GM23248 (cell line): ENCODE data around the gene COL3A1. TPM values are rescaled to one million over a fixed set of nuclear protein-coding genes. Genes with fewer than 3 reads are reported as not detected.

Source experiments
- DNase-seq: peaks from one replicate; pipeline ENCODE4 v3.0.0-alpha.2; 2015
- H2AFZ ChIP-seq: fragments of 200-600 bp; sonication (generic); 2 replicates; pipeline ENCODE4 v1.6.1; 2016; ENCODE audit warnings: antibody characterized with exemption
- H3F3A ChIP-seq: fragments of 200-600 bp; sonication (generic); 2 replicates; pipeline ENCODE4 v1.6.1; 2016; ENCODE audit warnings: mild to moderate bottlenecking, antibody characterized with exemption, mixed run types; ENCODE audit not compliant: insufficient read depth
- H3K27ac ChIP-seq: fragments of 200-600 bp; sonication (generic); 2 replicates; pipeline ENCODE4 v1.5.1; 2016; ENCODE audit warnings: mild to moderate bottlenecking
- H3K27me3 ChIP-seq: fragments of 200-600 bp; sonication (generic); replicated peaks from 2 replicates; pipeline ENCODE4 v1.6.1; 2016; ENCODE audit warnings: mild to moderate bottlenecking; ENCODE audit not compliant: insufficient read depth
- H3K36me3 ChIP-seq: fragments of 200-600 bp; sonication (generic); 2 replicates; pipeline ENCODE4 v1.6.1; 2016; ENCODE audit warnings: low read depth, mild to moderate bottlenecking
- H3K4me1 ChIP-seq: fragments of 200-600 bp; sonication (generic); 2 replicates; pipeline ENCODE4 v1.6.1; 2016; ENCODE audit warnings: mild to moderate bottlenecking; ENCODE audit not compliant: insufficient read depth
- H3K4me2 ChIP-seq: fragments of 200-600 bp; sonication (generic); one replicate; pipeline ENCODE4 v1.6.1; 2016; ENCODE audit warnings: mild to moderate bottlenecking; ENCODE audit not compliant: unreplicated experiment
- H3K4me3 ChIP-seq: fragments of 200-600 bp; sonication (generic); 2 replicates; pipeline ENCODE4 v1.5.1; 2016; ENCODE audit warnings: mild to moderate bottlenecking
- H3K79me2 ChIP-seq: fragments of 200-600 bp; sonication (generic); 2 replicates; pipeline ENCODE4 v1.6.1; 2016; ENCODE audit warnings: mild to moderate bottlenecking; ENCODE audit not compliant: insufficient read depth
- H3K9ac ChIP-seq: fragments of 200-600 bp; sonication (generic); 2 replicates; pipeline ENCODE4 v1.6.1; 2016; ENCODE audit warnings: mild to moderate bottlenecking
- H3K9me2 ChIP-seq: fragments of 200-600 bp; sonication (generic); 2 replicates; pipeline ENCODE4 v1.6.1; 2016; ENCODE audit warnings: mixed run types, mild to moderate bottlenecking, moderate library complexity; ENCODE audit not compliant: insufficient read depth
- H3K9me3 ChIP-seq: fragments of 200-600 bp; sonication (generic); one replicate; pipeline ENCODE4 v1.6.1; 2017; ENCODE audit warnings: low read depth
- H4K20me1 ChIP-seq: fragments of 200-600 bp; sonication (generic); 2 replicates; pipeline ENCODE4 v1.6.0; 2016; ENCODE audit not compliant: insufficient read depth
- EZH2 ChIP-seq: fragments of 200-600 bp; sonication (generic); IDR thresholded peaks from 2 replicates; pipeline ENCODE4 v1.6.1; 2018; ENCODE audit warnings: antibody characterized with exemption, mild to moderate bottlenecking; ENCODE audit not compliant: insufficient read depth, poor library complexity, severe bottlenecking
- EZH2phosphoT487 ChIP-seq: fragments of 200-600 bp; sonication (generic); IDR thresholded peaks from 2 replicates; pipeline ENCODE4 v1.6.1; 2018; ENCODE audit warnings: antibody characterized with exemption, moderate library complexity, mild to moderate bottlenecking, low read depth; ENCODE audit not compliant: insufficient read depth
- WGBS, 2 experiments: methylation state at CpG; one replicate each; pipeline ENCODE4 v1.1.6; 2015 to 2017; ENCODE audit warnings: low lambda C conversion rate in 2 of 2, low coverage in 1 of 2; ENCODE audit errors: missing lambda C conversion rate in 2 of 2; 5-methylcytosine and 5-hydroxymethylcytosine counted together
- in situ Hi-C: fragments of 300-500 bp; cut with MboI; formaldehyde crosslinking; loops from 2 replicates; pipeline ENCODE4 v1.15.0; 2020
- polyA plus RNA-seq: library from polyadenylated mRNA; unstranded; fragments of >200 nt; fragmentation: Nextera tagmentation; extraction: Ambion mirVana; gene quantifications from 2 replicates; pipeline ENCODE4 v1.2.1, GENCODE V29; 2016
- total RNA-seq: library from RNA; depleted of rRNA; stranded (reverse); fragments of >200 nt; shearing (Covaris generic); gene quantifications from 2 replicates; pipeline ENCODE4 v1.2.3, GENCODE V29; 2014

Gene COL3A1
- total and polyA plus RNA-seq, 2 experiments from 2014 or later: 977 to 2,153 TPM

DNA sequence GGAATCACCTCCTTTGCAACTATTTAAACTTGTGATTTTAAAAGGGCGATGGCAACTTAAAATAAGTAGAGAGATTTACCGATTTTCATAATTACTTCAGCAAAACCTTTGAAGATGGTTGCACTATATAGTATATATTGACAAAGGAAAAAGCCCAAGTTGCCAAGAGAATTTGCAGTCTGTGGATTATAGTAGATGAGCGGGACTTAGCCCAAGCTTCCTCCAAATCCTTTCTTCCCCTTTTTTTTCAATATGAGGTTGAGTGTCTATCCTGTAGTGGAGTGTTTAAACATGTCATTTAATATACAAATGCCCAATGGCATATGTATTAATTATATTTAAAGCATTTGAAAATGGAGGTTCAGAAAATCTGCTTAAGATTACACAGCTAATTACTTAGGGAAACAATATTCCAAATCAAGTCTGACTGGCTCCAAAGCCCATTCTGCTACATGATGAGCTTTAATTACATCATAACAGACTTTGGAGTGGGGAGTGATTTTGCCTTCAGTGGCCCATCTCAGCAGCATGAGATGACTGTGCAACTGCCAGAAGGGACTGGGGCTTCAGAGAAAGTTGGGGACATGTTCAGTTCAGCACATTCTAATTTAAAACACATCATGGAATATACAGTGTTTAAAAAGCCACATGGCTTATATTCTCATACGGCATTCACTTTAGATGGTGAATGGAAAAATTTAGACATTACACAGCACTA lies 73.2 kb downstream of the COL3A1 start:
- Histone ChIP-seq H3K4me3 (no peak overlapping the region), H3K79me2 (peaks cover 7% of the 10 kb centered on the region; the same call in 1 of the 2 replicates), H3K27ac (no peak overlapping the region), H3K9ac (no peak overlapping the region), H3F3A (peaks cover 58% of the 10 kb centered on the region), H3K9me2 (no peaks in the 10 kb centered on the region), H3K27me3 (no peaks in the 10 kb centered on the region), H2AFZ (no peak overlapping the region), H3K4me1 (peaks cover 10% of the 10 kb centered on the region), H4K20me1 (no peaks in the 10 kb centered on the region), H3K36me3 (peaks cover 89% of the 10 kb centered on the region), H3K4me2 (no peak overlapping the region), H3K9me3 (no peaks in the 10 kb centered on the region)
- TF ChIP-seq EZH2phosphoT487 (no peak), EZH2 (no peak)
- WGBS, 2 experiments: 88 to 91% methylated on average over 4 of the region's 4 CpGs
- DNase-seq: no peak
- in situ Hi-C loops: no loop called here

DNA sequence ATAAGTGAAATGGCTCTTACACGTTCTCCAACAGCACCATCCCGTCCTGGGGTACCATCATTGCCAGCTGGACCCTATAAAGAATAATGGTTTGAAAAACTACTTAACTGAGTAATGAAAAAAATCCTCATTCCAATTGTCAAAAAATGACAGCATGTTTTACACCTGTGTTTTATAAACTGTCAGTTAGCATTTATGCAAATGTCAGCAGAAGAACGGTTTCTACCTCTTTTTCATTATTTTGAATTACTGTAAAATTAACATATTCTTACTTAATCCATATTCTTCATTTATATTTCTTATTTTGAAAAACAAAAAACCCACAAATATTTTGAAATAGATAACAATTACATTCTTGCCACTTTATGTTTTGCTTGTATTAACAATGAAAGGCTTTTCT lies 74.0 kb downstream of the COL3A1 start:
- in situ Hi-C loops: no loop called here
- Histone ChIP-seq H3F3A (peaks cover 54% of the 10 kb centered on the region), H2AFZ (no peak overlapping the region), H3K79me2 (peaks cover 7% of the 10 kb centered on the region; the same call in 1 of the 2 replicates), H3K9ac (no peak overlapping the region), H3K4me2 (no peak overlapping the region), H3K27ac (peak overlapping the region; percentile 10; the same call in 1 of the 2 replicates), H3K27me3 (no peaks in the 10 kb centered on the region), H3K4me1 (peaks cover 7% of the 10 kb centered on the region), H3K36me3 (peaks cover 90% of the 10 kb centered on the region), H4K20me1 (no peaks in the 10 kb centered on the region), H3K9me3 (no peaks in the 10 kb centered on the region), H3K9me2 (no peaks in the 10 kb centered on the region), H3K4me3 (no peak overlapping the region)
- WGBS, 2 experiments: 82 to 83% methylated on average over 3 of the region's 3 CpGs
- TF ChIP-seq EZH2: no peak
- TF ChIP-seq EZH2phosphoT487: no peak
- DNase-seq: no peak

DNA sequence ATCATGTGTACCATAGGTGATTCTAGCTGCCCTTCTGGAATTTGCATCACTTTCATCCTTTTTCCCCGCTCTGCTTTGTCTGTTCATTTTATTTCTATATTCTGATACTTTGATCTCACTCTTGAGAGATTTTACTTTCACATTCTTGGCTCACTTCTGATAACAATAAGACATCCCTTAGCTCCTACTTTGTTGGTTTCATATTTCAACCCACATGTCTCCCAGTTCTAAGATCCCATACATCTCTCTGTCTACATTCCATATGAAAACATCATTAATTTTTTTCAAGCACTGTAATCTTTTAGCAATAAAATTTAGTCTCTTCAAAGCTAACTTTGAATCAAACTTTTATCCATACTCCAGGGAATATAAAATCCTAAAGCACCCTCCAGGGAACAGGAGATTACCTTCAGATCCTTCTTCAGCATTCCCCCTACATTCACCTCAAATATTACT lies 75.6 kb downstream of the COL3A1 start:
- Histone ChIP-seq H3K4me1 (peaks cover 7% of the 10 kb centered on the region), H3K9me3 (no peaks in the 10 kb centered on the region), H3F3A (peaks cover 44% of the 10 kb centered on the region), H3K4me2 (no peak overlapping the region), H3K9me2 (no peaks in the 10 kb centered on the region), H3K4me3 (no peak overlapping the region), H3K9ac (no peak overlapping the region), H3K79me2 (peaks cover 5% of the 10 kb centered on the region; the same call in 1 of the 2 replicates), H4K20me1 (no peaks in the 10 kb centered on the region), H3K36me3 (peaks cover 89% of the 10 kb centered on the region), H3K27ac (no peak overlapping the region), H2AFZ (no peak overlapping the region), H3K27me3 (no peaks in the 10 kb centered on the region)
- 46 to 50% methylated on average over 1 of the region's 1 CpG for WGBS, 2 experiments
- in situ Hi-C loops: no loop called here
- no peak for TF ChIP-seq EZH2
- TF ChIP-seq EZH2phosphoT487: no peak
- no peak for DNase-seq

DNA sequence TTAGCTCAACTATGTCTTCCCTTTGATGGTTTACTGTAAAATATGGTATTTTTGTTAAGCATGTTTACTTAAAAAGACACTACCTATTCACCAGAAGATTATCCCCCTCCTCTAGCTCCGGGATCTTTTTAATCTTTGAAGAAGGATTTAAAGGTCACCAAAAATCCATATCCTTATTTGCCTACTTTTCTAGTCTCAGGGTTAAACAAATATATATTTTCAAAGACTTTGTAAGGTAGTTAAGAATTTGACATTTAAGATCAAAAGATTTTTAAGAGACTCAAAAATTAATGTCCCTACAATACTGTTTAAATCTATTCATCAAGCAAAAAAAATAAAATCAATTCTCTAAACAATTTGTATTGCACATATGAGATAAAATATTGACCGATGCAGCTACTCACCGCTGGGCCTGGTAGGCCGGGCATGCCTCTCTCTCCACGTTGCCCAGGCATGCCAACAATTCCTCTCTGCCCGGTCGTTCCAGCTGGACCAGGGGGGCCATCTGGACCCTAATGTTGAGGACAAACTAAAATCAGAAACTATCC lies 76.1 kb downstream of the COL3A1 start:
- Histone ChIP-seq H3K36me3 (peaks cover 89% of the 10 kb centered on the region), H3K27me3 (no peaks in the 10 kb centered on the region), H3K4me2 (no peak overlapping the region), H3F3A (peaks cover 42% of the 10 kb centered on the region), H3K4me1 (peaks cover 7% of the 10 kb centered on the region), H3K9ac (no peak overlapping the region), H3K9me3 (no peaks in the 10 kb centered on the region), H3K27ac (no peak overlapping the region), H4K20me1 (no peaks in the 10 kb centered on the region), H3K79me2 (peaks cover 10% of the 10 kb centered on the region; the same call in 1 of the 2 replicates), H3K9me2 (no peaks in the 10 kb centered on the region), H2AFZ (no peak overlapping the region), H3K4me3 (no peak overlapping the region)
- TF ChIP-seq EZH2phosphoT487 (no peak), EZH2 (no peak)
- no peak for DNase-seq
- in situ Hi-C loops: no loop called here
- WGBS, 2 experiments: 95 to 99% methylated on average over 6 of the region's 7 CpGs
